GM21619 (cell line): ENCODE measurements around the gene TM2D3.

ENCODE experiments used
- ATAC-seq: cut with Tn5 transposase; IDR thresholded peaks from one replicate; pipeline ENCODE4 v1.9.1; 2021; ENCODE audit not compliant: unreplicated experiment

Gene TM2D3

DNA sequence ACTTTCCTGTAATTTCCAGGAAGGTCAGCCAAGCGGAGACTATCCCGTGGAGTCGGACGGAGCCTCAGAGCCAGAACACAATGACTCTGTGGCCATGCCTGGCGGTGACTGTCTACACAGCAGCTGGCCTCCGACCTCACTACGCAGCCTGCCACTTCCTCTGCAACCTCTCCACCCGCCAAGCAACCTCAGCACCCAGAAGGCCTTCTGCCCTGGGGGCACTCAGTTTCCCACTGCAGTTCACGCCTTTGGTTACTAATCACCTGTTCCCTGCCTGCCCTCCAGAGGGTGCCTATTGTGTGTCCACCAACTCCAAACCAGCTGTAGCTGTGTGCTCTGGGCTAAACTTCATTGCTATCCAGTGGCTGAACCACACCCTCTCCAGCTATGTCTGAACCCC, 44.0 kb downstream of the TM2D3 start:
- no peak for ATAC-seq

- ATAC-seq, result no peak
These were observed 45.1 kb downstream of the TM2D3 start for GRCh38 chr15:101607108-101607507.

DNA sequence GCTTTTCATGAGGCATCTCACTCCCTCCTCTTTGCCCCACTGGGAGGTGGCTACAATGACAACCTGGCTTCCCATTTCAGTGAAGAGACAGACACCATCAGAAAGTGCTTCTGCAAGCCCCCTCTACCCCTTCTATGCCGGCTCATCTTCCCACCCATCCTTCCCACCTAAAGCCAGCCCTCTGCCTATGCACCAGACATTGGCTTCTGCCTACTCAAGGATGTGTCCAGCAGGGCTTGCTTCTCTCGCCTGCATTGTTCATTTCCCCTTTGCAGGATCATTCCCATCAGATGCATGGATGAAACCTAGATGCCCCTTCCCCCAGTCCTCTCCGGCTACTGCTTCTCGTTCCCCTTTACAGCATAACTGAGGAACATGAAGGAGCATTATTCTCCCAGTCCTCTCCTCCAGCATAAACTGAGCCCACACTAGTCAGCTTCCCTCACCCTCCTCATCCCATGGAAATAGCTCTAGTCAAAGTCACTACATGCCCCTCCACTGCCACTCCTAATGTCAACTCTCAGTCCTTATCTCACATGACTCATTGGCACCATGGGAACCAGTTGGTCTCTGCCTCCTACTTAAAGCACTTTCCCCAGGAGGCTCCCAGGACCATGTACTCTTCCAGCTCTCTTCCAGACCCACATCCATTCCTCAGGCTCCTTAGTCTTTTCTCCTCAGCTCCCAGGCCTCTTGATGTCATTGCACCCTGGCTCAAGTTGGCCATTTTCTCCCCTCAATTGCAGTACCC, 47.9 kb downstream of the TM2D3 start:
- no peak for ATAC-seq

DNA sequence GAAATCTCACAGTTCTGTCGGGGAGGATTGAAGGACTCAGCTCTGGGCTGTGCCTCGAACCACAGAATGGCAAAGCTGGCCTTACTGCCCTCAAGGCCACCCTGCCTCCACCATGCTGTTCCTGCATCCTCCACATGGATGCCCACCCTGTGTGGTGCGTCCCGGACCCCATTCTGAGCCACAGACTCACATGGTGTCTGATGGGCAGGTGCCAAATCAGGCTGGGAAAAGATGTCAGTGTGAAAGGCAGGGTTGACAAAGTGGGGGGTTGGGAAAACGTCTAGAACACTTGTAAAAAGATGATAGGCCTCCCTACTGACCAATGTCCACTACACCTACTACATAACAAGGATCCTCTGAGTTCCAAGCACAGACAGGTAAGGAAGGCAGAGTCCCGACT, 49.4 kb downstream of the TM2D3 start:
- no peak for ATAC-seq

DNA sequence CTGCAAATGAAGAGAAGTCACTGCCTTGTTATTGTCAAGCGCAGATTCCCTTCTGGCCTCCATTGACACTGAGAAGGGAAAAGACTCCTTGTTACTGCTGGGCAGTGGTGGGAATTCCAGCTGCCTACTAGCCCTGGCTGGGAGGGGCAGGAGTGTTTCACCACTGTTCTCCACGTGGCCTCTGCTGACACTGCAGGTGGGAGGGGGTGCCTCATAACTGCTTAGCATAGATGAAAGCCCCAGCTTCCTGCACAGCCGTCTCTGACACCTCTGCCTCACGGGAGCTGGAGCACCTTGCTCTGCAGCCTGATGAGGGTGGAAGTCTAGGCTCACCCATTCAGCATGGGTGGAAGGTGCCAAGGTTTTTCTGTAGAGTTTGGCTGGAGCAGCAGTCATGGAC, 52.1 kb downstream of the TM2D3 start:
- ATAC-seq, result no peak

GRCh38 chr15:101599091-101599490, 53.1 kb downstream of the TM2D3 start:
- ATAC-seq, result no peak

GRCh38 chr15:101597360-101597928, 54.7 kb downstream of the TM2D3 start:
- no peak for ATAC-seq

DNA sequence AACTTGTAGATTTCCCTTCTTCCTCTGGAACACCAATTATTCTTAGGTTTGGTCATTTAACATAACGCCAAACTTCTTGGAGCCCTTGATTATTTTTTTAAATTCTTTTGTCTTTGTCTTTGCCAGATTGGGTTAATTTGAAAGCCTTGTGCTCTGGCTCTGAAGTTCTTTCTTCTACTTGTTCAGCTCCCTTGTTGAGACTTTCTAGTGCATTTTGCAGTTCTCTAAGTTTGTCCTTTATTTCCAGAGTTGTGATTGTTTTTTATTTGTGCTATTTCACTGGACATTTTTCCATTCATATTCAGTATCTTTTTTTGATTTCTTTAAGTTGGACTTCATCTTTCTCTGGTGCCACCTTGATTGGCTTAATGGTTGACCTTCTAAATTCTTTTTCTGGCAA, 55.5 kb downstream of the TM2D3 start:
- no peak for ATAC-seq
